CD4-positive, alpha-beta T cell (primary cell): Measurements from ENCODE around the gene PMM1. TPM values are rescaled to one million over a fixed set of nuclear protein-coding genes. Genes with fewer than 3 reads are reported as not detected.
"Not testable (repeated sequence)": the region's sequence is repeated elsewhere in the genome, so short reads cannot be mapped to it uniquely, and the experiment has no call there.

Source experiments
- ATAC-seq: fragments of 200-7000 bp; cut with Tn5 transposase; one replicate; pipeline ENCODE4 v1.10.0; 2022; ENCODE audit warnings: mild to moderate bottlenecking; ENCODE audit not compliant: poor library complexity
- CTCF ChIA-PET: fragments of 350-600 bp; sonication (Branson Sonifier 250); formaldehyde crosslinking; loops from one replicate; lab custom pipeline; 2021; ENCODE audit warnings: antibody characterized with exemption, inconsistent platforms; lab: Charles Lee
- POLR2A ChIA-PET: fragments of 350-600 bp; sonication (Branson Sonifier 250); formaldehyde crosslinking; loops from one replicate; lab custom pipeline; 2021; ENCODE audit warnings: antibody characterized with exemption, inconsistent platforms; lab: Charles Lee
- DNase-seq, 14 experiments: peaks; one replicate each; pipeline ENCODE4 v3.0.0-alpha.2; 2013 to 2020; ENCODE audit warnings: mixed read lengths in 2 of 14
- H3K27ac ChIP-seq, 2 donors: one replicate each; pipeline versions ENCODE4 v1.5.1 to v1.7.0; 2013; ENCODE audit warnings: low read length in 2 of 2, low read depth in 1 of 2, mild to moderate bottlenecking in 1 of 2
- H3K27me3 ChIP-seq, 2 experiments: 1 replicate in 1 of 2; 2 replicates in 1 of 2; pipeline versions ENCODE4 v1.6.1 to v1.7.0; 2013; ENCODE audit warnings: low read length in 2 of 2, control low read depth in 1 of 2, mild to moderate bottlenecking in 1 of 2, moderate library complexity in 1 of 2; ENCODE audit not compliant: insufficient read depth in 2 of 2, control insufficient read depth in 1 of 2
- H3K36me3 ChIP-seq: one replicate; pipeline ENCODE4 v1.6.1; 2013; ENCODE audit warnings: low read length, control low read depth; ENCODE audit not compliant: insufficient read depth
- H3K4me1 ChIP-seq: one replicate; pipeline ENCODE4 v1.6.1; 2013; ENCODE audit warnings: low read length, control low read depth; ENCODE audit not compliant: insufficient read depth
- H3K4me3 ChIP-seq: one replicate; pipeline ENCODE4 v1.5.1; 2013; ENCODE audit warnings: mild to moderate bottlenecking, low read length, moderate library complexity
- H3K9me3 ChIP-seq, 2 experiments: 1 replicate in 1 of 2; 2 replicates in 1 of 2; pipeline versions ENCODE4 v1.6.1 to v1.7.0; 2013; ENCODE audit warnings: low read length in 2 of 2, mild to moderate bottlenecking in 2 of 2, control low read depth in 1 of 2, moderate library complexity in 1 of 2; ENCODE audit not compliant: control insufficient read depth in 1 of 2, insufficient read depth in 1 of 2
- H3K27ac Mint-ChIP-seq: one replicate; pipeline ENCODE4 v1.8.0; 2020; ENCODE audit warnings: mixed read lengths
- H3K27me3 Mint-ChIP-seq: one replicate; pipeline ENCODE4 v1.8.0; 2021; ENCODE audit warnings: mixed read lengths
- H3K36me3 Mint-ChIP-seq: one replicate; pipeline ENCODE4 v1.8.0; 2021; ENCODE audit warnings: low read depth, mixed read lengths
- H3K4me1 Mint-ChIP-seq: one replicate; pipeline ENCODE4 v1.8.0; 2021; ENCODE audit warnings: low read depth, mixed read lengths
- H3K4me3 Mint-ChIP-seq: one replicate; pipeline ENCODE4 v1.8.0; 2020; ENCODE audit warnings: mild to moderate bottlenecking, mixed read lengths
- H3K9me3 Mint-ChIP-seq: one replicate; pipeline ENCODE4 v1.8.0; 2020; ENCODE audit warnings: mixed read lengths
- CTCF ChIP-seq: fragments of 200-600 bp; IDR thresholded peaks from one replicate; pipeline ENCODE4 v1.8.0; 2022; ENCODE audit warnings: antibody characterized with exemption, mild to moderate bottlenecking
- intact Hi-C, 2 experiments: fragments of 100-400 bp; cut with DNase I in 1 of 2; cut with micrococcal nuclease in 1 of 2; formaldehyde crosslinking; loops; one replicate each; pipeline versions ENCODE4 v1.15.1 to v1.9.0; 2023 to 2025; cut with DNase I, micrococcal nuclease
- total RNA-seq, 174 experiments: library from RNA in 2 of 174; stranded (reverse) in 2 of 174; gene quantifications; one replicate each; pipeline ENCODE4 v1.2.3 and lab custom pipeline; 2021 to 2026

Gene PMM1
- total RNA-seq, 2 experiments from 2014 or later = 24.8 to 25.5 TPM

- Histone ChIP-seq H3K36me3 (peaks cover 79% of the 10 kb centered on the region), H3K27me3 (no peaks in the 10 kb centered on the region), H3K27ac (no peak overlapping the region), H3K9me3 (no peaks in the 10 kb centered on the region), H3K4me1 (no peaks in the 10 kb centered on the region), H3K4me3 (no peak overlapping the region)
- Mint-ChIP-seq H3K27me3 (no peaks in the 10 kb centered on the region), H3K4me1 (peaks cover 11% of the 10 kb centered on the region), H3K36me3 (peaks cover 85% of the 10 kb centered on the region), H3K9me3 (no peaks in the 10 kb centered on the region), H3K27ac (no peak overlapping the region), H3K4me3 (no peak overlapping the region)
- POLR2A ChIA-PET = interaction anchor here (2.3 kb wide), 1 partner anchor 15 kb away, joined by 7 read pairs; the partner anchor contains the start of genes DESI1 and XRCC6
- intact Hi-C loops = no loop called here
- no peak for ATAC-seq
- DNase-seq = no peak
- CTCF ChIA-PET = interaction anchor here (1.2 kb wide), 2 partner anchors 15 to 30 kb away, joined by 3 to 4 read pairs; partner anchors contain the start of genes DESI1 and XRCC6
- no peak for TF ChIP-seq CTCF
Measured at GRCh38 chr22:41636467-41636866, 46.8 kb upstream of the PMM1 start.

GRCh38 chr22:41634610-41635009, 45.0 kb upstream of the PMM1 start:
- DNase-seq, H3K27ac ChIP-seq, H3K9me3 Mint-ChIP-seq, intact Hi-C loops, H3K4me1 ChIP-seq, ATAC-seq, H3K4me3 ChIP-seq, CTCF ChIA-PET, H3K27me3 ChIP-seq, H3K4me3 Mint-ChIP-seq, H3K27ac Mint-ChIP-seq, POLR2A ChIA-PET, H3K27me3 Mint-ChIP-seq, H3K9me3 ChIP-seq: not testable (repeated sequence)
- H3K4me1 Mint-ChIP-seq = peaks cover 11% of the 10 kb centered on the region
- H3K36me3 ChIP-seq = peaks cover 73% of the 10 kb centered on the region
- H3K36me3 Mint-ChIP-seq = peaks cover 77% of the 10 kb centered on the region

GRCh38 chr22:41631615-41632014, 42.0 kb upstream of the PMM1 start:
- H3K4me3 ChIP-seq, H3K27me3 Mint-ChIP-seq, DNase-seq, ATAC-seq, CTCF ChIA-PET, H3K27ac Mint-ChIP-seq, POLR2A ChIA-PET, H3K27me3 ChIP-seq, H3K4me3 Mint-ChIP-seq, intact Hi-C loops, H3K9me3 Mint-ChIP-seq, H3K9me3 ChIP-seq, H3K27ac ChIP-seq, H3K4me1 ChIP-seq: not testable (repeated sequence)
- H3K36me3 ChIP-seq = peaks cover 74% of the 10 kb centered on the region
- H3K4me1 Mint-ChIP-seq = peaks cover 22% of the 10 kb centered on the region
- H3K36me3 Mint-ChIP-seq = peaks cover 86% of the 10 kb centered on the region

GRCh38 chr22:41631115-41631514, 41.5 kb upstream of the PMM1 start:
- H3K36me3 ChIP-seq = peaks cover 69% of the 10 kb centered on the region
- H3K27ac ChIP-seq, DNase-seq, H3K4me3 Mint-ChIP-seq, H3K9me3 ChIP-seq, CTCF ChIA-PET, H3K9me3 Mint-ChIP-seq, H3K27me3 Mint-ChIP-seq, H3K4me3 ChIP-seq, POLR2A ChIA-PET, H3K27ac Mint-ChIP-seq, H3K4me1 ChIP-seq, H3K27me3 ChIP-seq, intact Hi-C loops, ATAC-seq: not testable (repeated sequence)
- Mint-ChIP-seq H3K36me3 (peaks cover 82% of the 10 kb centered on the region), H3K4me1 (peaks cover 22% of the 10 kb centered on the region)
